Keratinocyte (primary cell): ENCODE measurements around the gene EPHB2.

Source experiments
- CTCF ChIP-seq, 3 experiments: IDR thresholded peaks in 1 of 3; conservative IDR thresholded peaks in 1 of 3; optimal IDR thresholded peaks in 1 of 3; 2 replicates in 2 of 3; 3 replicates in 1 of 3; pipeline versions ENCODE3 to v1.5.1; 2011; ENCODE audit warnings: low read length in 3 of 3, mild to moderate bottlenecking in 3 of 3, moderate library complexity in 2 of 3, control low read depth in 1 of 3, inconsistent platforms in 1 of 3; ENCODE audit not compliant: insufficient read depth in 2 of 3; ENCODE audit errors: extremely low read depth in 1 of 3
- EZH2 ChIP-seq: IDR thresholded peaks from one replicate; pipeline ENCODE4 v1.6.1; 2012; ENCODE audit warnings: inconsistent platforms, mild to moderate bottlenecking, low read length, moderate library complexity

GRCh38 chr1:22944346-22945055, 233.9 kb downstream of the EPHB2 start:
- no peak for TF ChIP-seq CTCF (optimal IDR thresholded peaks at IDR 0.05 in 1 of 3, IDR thresholded peaks at IDR 0.05 in 1 of 3, conservative IDR thresholded peaks at IDR 0.05 in 1 of 3; ENCODE audit: extremely low read depth in 1 of 3, insufficient read depth in 2 of 3, low read length in 3 of 3)
- no peak for TF ChIP-seq EZH2
